NCI-H2081 (cell line): ENCODE measurements around the gene PLA2G15.

Source experiments
- DNase-seq, 2 experiments: peaks; one replicate each; lab custom pipeline; 2025; lab: John Stamatoyannopoulos, UW

The PLA2G15 gene

DNA sequence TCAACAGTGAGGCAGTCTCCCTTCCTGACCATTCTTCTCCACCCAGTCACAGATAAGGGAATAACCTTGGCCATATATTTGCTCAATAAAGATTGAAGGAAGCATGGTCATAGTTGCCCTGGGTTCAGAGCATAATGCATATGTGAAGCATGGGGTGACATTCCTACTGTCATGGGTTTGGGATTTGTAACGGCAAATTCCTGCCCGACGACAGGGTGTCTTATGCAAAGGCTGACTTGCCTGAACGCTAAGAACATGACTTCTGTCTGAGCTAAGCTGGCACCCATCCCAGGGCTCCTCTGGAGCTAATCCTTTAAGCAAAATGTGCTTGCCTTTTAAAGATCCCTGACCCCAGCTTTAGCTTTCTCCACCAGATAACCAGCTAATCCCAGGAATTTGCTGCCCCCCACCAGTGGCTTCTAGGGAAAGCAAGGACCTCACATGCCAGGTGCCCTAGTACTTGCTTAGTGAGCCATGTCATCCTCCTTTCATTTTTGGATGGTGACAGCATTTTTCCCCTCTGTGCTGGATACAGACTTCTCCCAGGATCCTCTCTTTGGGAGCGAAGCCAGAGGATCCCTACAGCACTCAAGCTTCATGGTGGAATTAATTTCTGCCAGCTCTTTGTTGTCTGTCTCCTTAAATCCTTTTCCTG is 53.9 kb downstream of the PLA2G15 start:
- no peak for DNase-seq

- peak in 1 of 2 experiments; percentile 18 for DNase-seq
These were observed 54.6 kb downstream of the PLA2G15 start for GRCh38 chr16:68299571-68300453.

- no peak for DNase-seq
These were observed 55.7 kb downstream of the PLA2G15 start for GRCh38 chr16:68300734-68301459.

DNA sequence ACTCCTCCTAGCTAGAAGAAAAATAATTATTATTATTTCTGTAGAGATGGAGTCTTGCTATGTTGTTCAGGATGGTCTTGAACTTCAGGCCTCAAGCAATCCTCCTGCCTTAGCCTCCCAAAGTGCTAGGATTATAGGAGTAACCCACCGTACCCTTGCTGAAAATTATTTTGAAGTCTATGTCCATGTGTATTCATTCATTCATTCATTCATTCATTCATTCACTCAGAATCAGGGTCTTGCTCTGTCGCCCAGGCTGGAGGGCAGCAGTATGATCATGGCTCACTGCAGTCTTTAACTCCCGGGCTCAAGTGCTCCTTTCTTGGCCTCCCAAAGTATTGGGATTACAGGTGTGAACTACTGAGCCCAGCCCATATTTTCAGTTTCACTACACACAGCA is 61.5 kb downstream of the PLA2G15 start:
- DNase-seq = no peak

DNA sequence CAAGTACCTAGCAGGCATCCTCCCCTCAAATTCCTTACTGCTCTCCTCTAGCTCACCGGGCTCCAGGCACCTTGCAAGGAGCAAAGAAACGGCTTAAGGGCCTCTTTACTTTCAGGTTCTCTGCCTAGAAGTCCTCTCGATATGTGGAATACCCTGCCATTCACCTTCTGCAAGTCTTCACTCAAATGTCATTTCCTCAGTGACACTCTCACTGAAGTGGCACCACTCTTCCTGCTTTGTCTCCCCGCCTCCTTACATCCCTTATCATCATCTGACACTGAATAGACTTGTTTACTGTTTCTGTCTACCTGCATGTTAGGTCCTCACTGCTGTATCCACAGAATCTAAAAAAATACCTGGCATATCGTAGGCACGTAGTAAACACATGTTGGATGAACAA is 64.6 kb downstream of the PLA2G15 start:
- DNase-seq = no peak

GRCh38 chr16:68310437-68310773 is 65.2 kb downstream of the PLA2G15 start:
- no peak for DNase-seq
